A549 (cell line): ENCODE data around the gene LAMA3.

Source experiments
- CHD2 ChIP-seq: fragments of 150-350 bp; IDR thresholded peaks from 2 replicates; pipeline ENCODE4 v1.6.1; 2014; ENCODE audit warnings: low read length; ENCODE audit not compliant: partially characterized antibody
- EHMT2 ChIP-seq: fragments of 200-600 bp; sonication (generic); IDR thresholded peaks from 2 replicates; pipeline ENCODE4 v1.6.1; 2016; ENCODE audit warnings: antibody characterized with exemption, low read depth, mild to moderate bottlenecking, moderate library complexity
- EP300 ChIP-seq, 2 experiments: fragments of >200 bp; sonication (Bioruptor Twin); formaldehyde crosslinking; IDR thresholded peaks; 2 replicates in 1 of 2; 3 replicates in 1 of 2; pipeline ENCODE4 v1.6.1; 2016 to 2017
- NR3C1 ChIP-seq: fragments of >200 bp; sonication (Bioruptor Twin); formaldehyde crosslinking; IDR thresholded peaks from 3 replicates; pipeline ENCODE4 v1.6.1; 2017
- PHF8 ChIP-seq: fragments of 200-600 bp; sonication (generic); IDR thresholded peaks from 2 replicates; pipeline ENCODE4 v1.6.1; 2016; ENCODE audit warnings: low read depth, mild to moderate bottlenecking, antibody characterized with exemption, moderate library complexity, borderline replicate concordance
- POLR2A ChIP-seq: IDR thresholded peaks from 2 replicates; pipeline ENCODE4 v1.6.1; 2012; ENCODE audit warnings: mild to moderate bottlenecking, low read length
- POLR2AphosphoS2 ChIP-seq: conservative IDR thresholded peaks from 2 replicates; pipeline ENCODE4 v1.6.1; 2012; ENCODE audit warnings: low read length, improper control_type of control experiment, inconsistent platforms
- RAD21 ChIP-seq, 2 experiments: fragments of >200 bp in 1 of 2; sonication (Bioruptor Twin) in 1 of 2; formaldehyde crosslinking in 1 of 2; IDR thresholded peaks in 1 of 2; conservative IDR thresholded peaks in 1 of 2; 2 replicates in 1 of 2; 3 replicates in 1 of 2; pipeline ENCODE4 v1.6.1; 2012 to 2018; ENCODE audit warnings: inconsistent platforms in 1 of 2
- TF ChIP-seq, protein P1 (sequence below): fragments of >200 bp; sonication (Bioruptor Twin); formaldehyde crosslinking; IDR thresholded peaks from 3 replicates; pipeline ENCODE4 v1.5.1; 2016
- TF ChIP-seq, protein P2 (sequence below): fragments of 200-600 bp; sonication (generic); IDR thresholded peaks from 2 replicates; pipeline ENCODE4 v1.6.1; 2016; ENCODE audit warnings: antibody characterized with exemption, mild to moderate bottlenecking, moderate library complexity
- TF ChIP-seq, protein P3 (sequence below): fragments of >200 bp; sonication (Bioruptor Twin); formaldehyde crosslinking; IDR thresholded peaks from 3 replicates; pipeline ENCODE4 v1.6.1; 2016
- TF ChIP-seq, protein P4 (sequence below): fragments of 150-350 bp; IDR thresholded peaks from 2 replicates; pipeline ENCODE4 v1.6.1; 2014; ENCODE audit warnings: low read depth, mild to moderate bottlenecking, low read length
- TF ChIP-seq, protein P5 (sequence below): fragments of 450-650 bp; IDR thresholded peaks from 2 replicates; pipeline ENCODE4 v1.6.1; 2014; ENCODE audit warnings: antibody characterized with exemption

DNA sequence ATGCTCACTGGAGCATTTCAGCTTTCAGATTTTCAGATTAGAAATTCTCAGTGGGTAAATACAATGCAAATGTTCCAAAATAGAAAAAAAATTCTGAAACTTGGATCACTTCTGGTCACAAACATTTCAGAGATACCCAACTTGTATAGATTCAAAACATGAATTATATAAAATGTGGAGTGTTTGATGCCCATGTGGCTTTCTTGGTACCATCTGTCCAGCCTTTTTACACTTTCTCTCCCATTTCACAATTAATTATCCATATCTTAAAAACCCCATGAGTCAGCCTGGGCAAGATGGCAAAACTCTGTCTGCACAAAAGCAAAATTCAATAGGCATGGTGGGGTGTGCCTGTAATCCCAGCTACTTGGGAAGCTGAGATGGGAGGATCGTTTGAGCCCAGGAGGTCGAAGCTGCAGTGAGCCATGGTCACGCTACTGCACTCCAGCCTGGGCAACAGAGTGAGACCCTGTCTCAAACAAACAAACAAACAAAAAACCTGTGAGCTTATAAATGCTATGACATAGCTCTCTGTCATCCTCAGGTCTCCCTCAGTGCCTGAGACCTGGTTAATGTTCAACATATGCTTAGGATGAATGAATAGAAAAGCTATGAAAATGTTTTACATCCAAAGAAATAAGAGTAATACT is 179.0 kb downstream of the LAMA3 start:
- TF ChIP-seq PHF8 = no peak
- TF ChIP-seq POLR2A = no peak
- TF ChIP-seq, protein P1, sequence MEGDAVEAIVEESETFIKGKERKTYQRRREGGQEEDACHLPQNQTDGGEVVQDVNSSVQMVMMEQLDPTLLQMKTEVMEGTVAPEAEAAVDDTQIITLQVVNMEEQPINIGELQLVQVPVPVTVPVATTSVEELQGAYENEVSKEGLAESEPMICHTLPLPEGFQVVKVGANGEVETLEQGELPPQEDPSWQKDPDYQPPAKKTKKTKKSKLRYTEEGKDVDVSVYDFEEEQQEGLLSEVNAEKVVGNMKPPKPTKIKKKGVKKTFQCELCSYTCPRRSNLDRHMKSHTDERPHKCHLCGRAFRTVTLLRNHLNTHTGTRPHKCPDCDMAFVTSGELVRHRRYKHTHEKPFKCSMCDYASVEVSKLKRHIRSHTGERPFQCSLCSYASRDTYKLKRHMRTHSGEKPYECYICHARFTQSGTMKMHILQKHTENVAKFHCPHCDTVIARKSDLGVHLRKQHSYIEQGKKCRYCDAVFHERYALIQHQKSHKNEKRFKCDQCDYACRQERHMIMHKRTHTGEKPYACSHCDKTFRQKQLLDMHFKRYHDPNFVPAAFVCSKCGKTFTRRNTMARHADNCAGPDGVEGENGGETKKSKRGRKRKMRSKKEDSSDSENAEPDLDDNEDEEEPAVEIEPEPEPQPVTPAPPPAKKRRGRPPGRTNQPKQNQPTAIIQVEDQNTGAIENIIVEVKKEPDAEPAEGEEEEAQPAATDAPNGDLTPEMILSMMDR = no peak
- no peak for TF ChIP-seq EHMT2
- no peak for TF ChIP-seq RAD21 (conservative IDR thresholded peaks at IDR 0.05 in 1 of 2, IDR thresholded peaks at IDR 0.05 in 1 of 2)
- no peak for TF ChIP-seq NR3C1
- TF ChIP-seq, protein P2, sequence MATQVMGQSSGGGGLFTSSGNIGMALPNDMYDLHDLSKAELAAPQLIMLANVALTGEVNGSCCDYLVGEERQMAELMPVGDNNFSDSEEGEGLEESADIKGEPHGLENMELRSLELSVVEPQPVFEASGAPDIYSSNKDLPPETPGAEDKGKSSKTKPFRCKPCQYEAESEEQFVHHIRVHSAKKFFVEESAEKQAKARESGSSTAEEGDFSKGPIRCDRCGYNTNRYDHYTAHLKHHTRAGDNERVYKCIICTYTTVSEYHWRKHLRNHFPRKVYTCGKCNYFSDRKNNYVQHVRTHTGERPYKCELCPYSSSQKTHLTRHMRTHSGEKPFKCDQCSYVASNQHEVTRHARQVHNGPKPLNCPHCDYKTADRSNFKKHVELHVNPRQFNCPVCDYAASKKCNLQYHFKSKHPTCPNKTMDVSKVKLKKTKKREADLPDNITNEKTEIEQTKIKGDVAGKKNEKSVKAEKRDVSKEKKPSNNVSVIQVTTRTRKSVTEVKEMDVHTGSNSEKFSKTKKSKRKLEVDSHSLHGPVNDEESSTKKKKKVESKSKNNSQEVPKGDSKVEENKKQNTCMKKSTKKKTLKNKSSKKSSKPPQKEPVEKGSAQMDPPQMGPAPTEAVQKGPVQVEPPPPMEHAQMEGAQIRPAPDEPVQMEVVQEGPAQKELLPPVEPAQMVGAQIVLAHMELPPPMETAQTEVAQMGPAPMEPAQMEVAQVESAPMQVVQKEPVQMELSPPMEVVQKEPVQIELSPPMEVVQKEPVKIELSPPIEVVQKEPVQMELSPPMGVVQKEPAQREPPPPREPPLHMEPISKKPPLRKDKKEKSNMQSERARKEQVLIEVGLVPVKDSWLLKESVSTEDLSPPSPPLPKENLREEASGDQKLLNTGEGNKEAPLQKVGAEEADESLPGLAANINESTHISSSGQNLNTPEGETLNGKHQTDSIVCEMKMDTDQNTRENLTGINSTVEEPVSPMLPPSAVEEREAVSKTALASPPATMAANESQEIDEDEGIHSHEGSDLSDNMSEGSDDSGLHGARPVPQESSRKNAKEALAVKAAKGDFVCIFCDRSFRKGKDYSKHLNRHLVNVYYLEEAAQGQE = no peak
- TF ChIP-seq CHD2 = no peak
- TF ChIP-seq POLR2AphosphoS2 = no peak
- TF ChIP-seq, protein P3, sequence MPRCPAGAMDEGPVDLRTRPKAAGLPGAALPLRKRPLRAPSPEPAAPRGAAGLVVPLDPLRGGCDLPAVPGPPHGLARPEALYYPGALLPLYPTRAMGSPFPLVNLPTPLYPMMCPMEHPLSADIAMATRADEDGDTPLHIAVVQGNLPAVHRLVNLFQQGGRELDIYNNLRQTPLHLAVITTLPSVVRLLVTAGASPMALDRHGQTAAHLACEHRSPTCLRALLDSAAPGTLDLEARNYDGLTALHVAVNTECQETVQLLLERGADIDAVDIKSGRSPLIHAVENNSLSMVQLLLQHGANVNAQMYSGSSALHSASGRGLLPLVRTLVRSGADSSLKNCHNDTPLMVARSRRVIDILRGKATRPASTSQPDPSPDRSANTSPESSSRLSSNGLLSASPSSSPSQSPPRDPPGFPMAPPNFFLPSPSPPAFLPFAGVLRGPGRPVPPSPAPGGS = no peak
- TF ChIP-seq, protein P4, sequence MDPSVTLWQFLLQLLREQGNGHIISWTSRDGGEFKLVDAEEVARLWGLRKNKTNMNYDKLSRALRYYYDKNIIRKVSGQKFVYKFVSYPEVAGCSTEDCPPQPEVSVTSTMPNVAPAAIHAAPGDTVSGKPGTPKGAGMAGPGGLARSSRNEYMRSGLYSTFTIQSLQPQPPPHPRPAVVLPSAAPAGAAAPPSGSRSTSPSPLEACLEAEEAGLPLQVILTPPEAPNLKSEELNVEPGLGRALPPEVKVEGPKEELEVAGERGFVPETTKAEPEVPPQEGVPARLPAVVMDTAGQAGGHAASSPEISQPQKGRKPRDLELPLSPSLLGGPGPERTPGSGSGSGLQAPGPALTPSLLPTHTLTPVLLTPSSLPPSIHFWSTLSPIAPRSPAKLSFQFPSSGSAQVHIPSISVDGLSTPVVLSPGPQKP = no peak
- TF ChIP-seq, protein P5, sequence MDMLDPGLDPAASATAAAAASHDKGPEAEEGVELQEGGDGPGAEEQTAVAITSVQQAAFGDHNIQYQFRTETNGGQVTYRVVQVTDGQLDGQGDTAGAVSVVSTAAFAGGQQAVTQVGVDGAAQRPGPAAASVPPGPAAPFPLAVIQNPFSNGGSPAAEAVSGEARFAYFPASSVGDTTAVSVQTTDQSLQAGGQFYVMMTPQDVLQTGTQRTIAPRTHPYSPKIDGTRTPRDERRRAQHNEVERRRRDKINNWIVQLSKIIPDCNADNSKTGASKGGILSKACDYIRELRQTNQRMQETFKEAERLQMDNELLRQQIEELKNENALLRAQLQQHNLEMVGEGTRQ = no peak
- no peak for TF ChIP-seq EP300 (IDR thresholded peaks at IDR 0.05)
